GM23248 (cell line): ENCODE data around the gene CABP5.

ENCODE experiments used
- EZH2 ChIP-seq: fragments of 200-600 bp; sonication (generic); IDR thresholded peaks from 2 replicates; pipeline ENCODE4 v1.6.1; 2018; ENCODE audit warnings: antibody characterized with exemption, mild to moderate bottlenecking; ENCODE audit not compliant: insufficient read depth, poor library complexity, severe bottlenecking
- EZH2phosphoT487 ChIP-seq: fragments of 200-600 bp; sonication (generic); IDR thresholded peaks from 2 replicates; pipeline ENCODE4 v1.6.1; 2018; ENCODE audit warnings: antibody characterized with exemption, moderate library complexity, mild to moderate bottlenecking, low read depth; ENCODE audit not compliant: insufficient read depth

GRCh38 chr19:48033604-48034003 is 10.3 kb downstream of the CABP5 start:
- TF ChIP-seq EZH2 (no peak), EZH2phosphoT487 (no peak)
